ENCODE measurements around the gene LRBA.
"Not testable (repeated sequence)": the region's sequence is repeated elsewhere in the genome, so short reads cannot be mapped to it uniquely, and the experiment has no call there.

LRBA gene

DNA sequence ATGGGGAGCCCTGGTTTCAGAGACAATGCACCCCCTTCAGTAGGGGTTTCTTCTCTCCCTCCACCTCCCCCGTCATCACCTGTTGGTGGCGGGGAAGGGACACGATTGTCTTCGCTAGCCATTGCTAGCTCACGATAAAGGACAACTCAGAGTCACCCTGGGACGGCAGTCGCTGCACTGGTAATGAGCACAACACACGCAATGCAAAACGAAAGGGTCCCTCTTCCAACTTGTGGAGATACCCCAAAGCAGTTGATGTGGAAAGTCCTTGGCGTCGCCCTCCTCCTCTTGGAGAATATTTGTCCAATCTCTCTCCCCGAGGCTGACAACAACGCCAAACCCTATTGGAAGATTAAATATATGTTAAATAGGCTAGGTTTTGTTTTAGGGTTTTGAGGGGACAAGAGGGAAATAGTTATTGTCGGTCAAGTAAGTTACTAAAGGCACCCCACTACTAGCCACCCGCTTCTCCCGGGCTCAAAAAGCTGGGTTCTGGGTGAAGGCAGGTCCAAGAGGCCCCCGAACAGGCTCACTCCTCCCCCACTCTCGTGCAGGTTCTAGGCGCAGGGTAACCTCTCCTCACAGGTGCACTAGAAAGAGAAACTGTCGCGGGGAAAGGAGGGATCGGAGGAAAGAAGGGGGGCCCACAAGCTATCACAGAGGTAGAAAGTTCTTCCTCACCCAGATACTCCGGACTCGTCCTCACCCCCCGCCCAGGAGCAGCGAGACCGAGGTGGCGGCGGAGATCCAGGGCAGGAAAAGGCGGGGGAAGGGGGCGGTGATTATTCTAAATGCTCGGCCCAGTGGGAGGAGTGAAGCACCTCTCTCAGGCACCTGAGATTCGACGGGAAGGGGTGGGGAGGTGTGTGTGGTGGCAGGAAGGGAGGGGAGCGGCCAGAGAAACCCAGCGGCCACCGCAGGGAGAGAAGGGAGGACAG lies at the start of gene LRBA:
Gene LRBA, minus strand, starts transcription at position 764 of the 938 bp plus-strand sequence. Its CDS starts 642 bp downstream, at position 122.
- CTCF ChIA-PET, result no interaction called here
- peak within 1 kb of the TSS; percentile 95 for H3K27ac ChIP-seq

GRCh38 chr4:151063143-151063542 lies 48.1 kb upstream of the LRBA start:
- H3K27ac ChIP-seq; DNase-seq (ENCODE audit: low spot score); POLR2A ChIA-PET (ENCODE audit: low non-redundant PET): not testable (repeated sequence)
- CTCF ChIA-PET, result interaction anchor here (0.6 kb wide), 1 partner anchor 1358 kb away, joined by 3 read pairs; no protein-coding TSS in a partner anchor

More for the DNA sequence above, at the start of gene LRBA:
- POLR2A ChIA-PET (ENCODE audit: low non-redundant PET), result interaction anchor here (0.5 to 0.8 kb wide), 2 partner anchors 86 to 138 kb away, joined by 3 to 4 read pairs; no protein-coding TSS in a partner anchor
- no peak for TF ChIP-seq CTCF (conservative IDR thresholded peaks at IDR 0.05; ENCODE audit: low read depth)
- peak; percentile 88 for DNase-seq (ENCODE audit: low spot score)

- no peak for DNase-seq (ENCODE audit: low spot score)
- ChIA-PET POLR2A (ENCODE audit: low non-redundant PET) (no interaction called here), CTCF (interaction anchor here (0.8 kb wide), 1 partner anchor 189 kb away, joined by 3 read pairs; no protein-coding TSS in a partner anchor)
- H3K27ac ChIP-seq, result no peak overlapping the region
- TF ChIP-seq CTCF (conservative IDR thresholded peaks at IDR 0.05; ENCODE audit: low read depth), result no peak
Measured at GRCh38 chr4:151055539-151055938, 40.5 kb upstream of the LRBA start.

GRCh38 chr4:151052785-151053184 lies 37.7 kb upstream of the LRBA start:
- DNase-seq (ENCODE audit: low spot score), result no peak
- ChIA-PET CTCF (no interaction called here), POLR2A (ENCODE audit: low non-redundant PET) (no interaction called here)
- no peak overlapping the region for H3K27ac ChIP-seq
- no peak for TF ChIP-seq CTCF (conservative IDR thresholded peaks at IDR 0.05; ENCODE audit: low read depth)

DNA sequence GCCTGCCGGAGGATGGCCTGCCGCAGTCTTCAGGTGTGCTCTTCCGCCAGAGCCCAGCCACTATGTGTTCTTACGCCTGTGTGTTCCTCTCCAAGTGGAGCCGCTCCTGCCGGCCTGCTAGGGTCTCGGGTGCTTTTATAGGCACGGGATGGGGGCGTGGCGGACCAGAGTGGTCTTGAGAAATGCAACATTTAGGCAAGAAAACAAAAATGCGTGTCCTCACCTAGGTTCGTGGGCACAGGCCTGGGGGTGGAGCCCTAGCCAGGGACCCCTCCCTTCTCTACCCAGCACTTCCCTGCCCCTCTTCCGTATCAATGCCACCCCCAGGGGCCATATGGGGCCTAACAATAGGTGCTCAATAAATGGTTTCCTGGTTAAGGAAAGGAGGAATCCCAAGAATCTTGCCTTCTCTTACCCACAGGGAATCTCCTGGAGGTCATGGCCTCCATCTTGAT lies 34.4 kb upstream of the LRBA start:
- ChIA-PET POLR2A (ENCODE audit: low non-redundant PET) (no interaction called here), CTCF (no interaction called here)
- no peak overlapping the region for H3K27ac ChIP-seq
- no peak for DNase-seq (ENCODE audit: low spot score)
- TF ChIP-seq CTCF (conservative IDR thresholded peaks at IDR 0.05; ENCODE audit: low read depth), result no peak

DNA sequence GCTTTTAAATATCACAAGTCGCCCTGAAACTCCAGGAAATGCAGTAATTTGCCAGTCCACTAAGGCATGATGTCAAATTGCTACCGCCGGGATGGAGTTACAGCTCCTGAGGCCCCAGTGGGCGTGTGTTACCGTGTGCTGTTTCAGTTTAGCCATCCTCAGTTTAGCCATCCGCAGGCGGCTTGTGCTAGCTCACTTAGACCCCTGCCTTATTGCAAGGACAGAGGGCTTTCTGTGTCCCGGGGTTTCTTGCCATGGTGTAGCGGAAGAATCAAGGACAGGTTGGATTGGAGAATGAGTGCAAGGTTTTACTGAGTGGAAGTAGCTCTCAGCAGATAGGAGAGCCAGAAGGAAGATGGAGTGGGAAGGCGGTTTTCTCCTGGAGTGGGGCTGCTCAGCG lies 33.8 kb upstream of the LRBA start:
- DNase-seq (ENCODE audit: low spot score), result no peak
- CTCF ChIA-PET, result no interaction called here
- POLR2A ChIA-PET (ENCODE audit: low non-redundant PET), result no interaction called here
- H3K27ac ChIP-seq, result no peak overlapping the region
- no peak for TF ChIP-seq CTCF (conservative IDR thresholded peaks at IDR 0.05; ENCODE audit: low read depth)

DNA sequence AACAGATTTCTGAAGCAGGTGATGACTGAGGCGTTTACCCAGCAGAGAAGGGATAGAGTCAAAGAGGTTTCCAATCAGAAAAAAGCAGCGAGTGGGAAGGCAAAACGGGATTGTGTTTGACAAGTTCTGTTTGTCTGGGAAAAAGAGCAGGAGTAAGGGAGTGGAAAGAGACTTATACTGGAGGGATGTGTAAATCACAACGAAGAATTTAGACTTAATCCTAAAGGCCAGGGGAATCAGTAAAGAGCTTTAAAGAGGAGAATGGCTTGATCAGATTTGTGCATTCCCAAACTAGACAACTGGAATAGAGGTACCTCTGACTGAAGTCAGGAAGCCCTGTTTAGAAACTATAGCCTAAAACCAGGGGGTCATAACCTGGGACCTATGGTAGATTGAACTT lies 31.5 kb upstream of the LRBA start:
- ChIA-PET POLR2A (ENCODE audit: low non-redundant PET) (no interaction called here), CTCF (interaction anchor here (0.7 kb wide), 1 partner anchor 797 kb away, joined by 3 read pairs; no protein-coding TSS in a partner anchor)
- no peak for DNase-seq (ENCODE audit: low spot score)
- no peak for TF ChIP-seq CTCF (conservative IDR thresholded peaks at IDR 0.05; ENCODE audit: low read depth)
- H3K27ac ChIP-seq, result no peak overlapping the region

All from RWPE1 (cell line).